ENCODE results near the gene NRG3. TPM values are rescaled to one million over a fixed set of nuclear protein-coding genes. Genes with fewer than 3 reads are reported as not detected.
"Not testable (repeated sequence)": the region's sequence is repeated elsewhere in the genome, so short reads cannot be mapped to it uniquely, and the experiment has no call there.

Gene NRG3
- total and polyA plus RNA-seq, 2 of the 4 experiments (the other 2 are of a cell fraction) = not detected

GRCh38 chr10:82349590-82349989 is 474.6 kb downstream of the NRG3 start:
- H4K91ac ChIP-seq (ENCODE audit: insufficient read depth, low read depth, low read length); H3K14ac ChIP-seq (replicated peaks; ENCODE audit: low read depth, low read length); H3K4ac ChIP-seq (ENCODE audit: low read depth, low read length); in situ Hi-C loops (cut with MboI; ENCODE audit: low sequenced_read_pairs); H2BK5ac ChIP-seq (ENCODE audit: low read depth, low read length, poor library complexity, severe bottlenecking); H3K4me2 ChIP-seq (ENCODE audit: low read depth, low read length); H3K18ac ChIP-seq (ENCODE audit: low read depth, low read length); H3K9me1 ChIP-seq (ENCODE audit: insufficient read depth, low read length); H3K79me1 ChIP-seq (ENCODE audit: low read depth in 1 of 2, low read length in 2 of 2); H2AK5ac ChIP-seq (ENCODE audit: low read depth, low read length); H3K23ac ChIP-seq (ENCODE audit: low read depth, low read length); ATAC-seq (ENCODE audit: low read depth); H3K56ac ChIP-seq (ENCODE audit: extremely low read depth, insufficient read depth, low read length); intact Hi-C loops (cut with micrococcal nuclease); H2AFZ ChIP-seq (replicated peaks; ENCODE audit: low read length, poor library complexity); dilution Hi-C loops (cut with HindIII; ENCODE audit: low sequenced_read_pairs, unreplicated experiment); H4K20me1 ChIP-seq (ENCODE audit: insufficient read depth, low read length); H3K4me1 ChIP-seq (ENCODE audit: control insufficient read depth, insufficient read depth, low read length); H3K9ac ChIP-seq (ENCODE audit: low read depth, low read length); H4K8ac ChIP-seq (ENCODE audit: low read depth in 2 of 2, low read length in 2 of 2); H2BK120ac ChIP-seq (ENCODE audit: low read depth, low read length); H3K27ac ChIP-seq (ENCODE audit: insufficient read depth, low read length); BruUV-seq (replicated peaks); H3K9me3 ChIP-seq (ENCODE audit: control insufficient read depth, insufficient read depth, low read length); H3K27me3 ChIP-seq (ENCODE audit: control insufficient read depth, insufficient read depth, low read length); H3K4me3 ChIP-seq (ENCODE audit: insufficient read depth, low read depth, low read length); H2BK20ac ChIP-seq (ENCODE audit: low read depth, low read length); CTCF ChIA-PET; H2AK9ac ChIP-seq (replicated peaks; ENCODE audit: low read depth, low read length, poor library complexity); POLR2A ChIA-PET (ENCODE audit: unreplicated experiment); H2BK15ac ChIP-seq (ENCODE audit: low read depth, low read length); DNase-seq; H4K5ac ChIP-seq (ENCODE audit: low read depth, low read length); H3K36me3 ChIP-seq (ENCODE audit: control insufficient read depth, insufficient read depth, low read length): not testable (repeated sequence)
- WGBS, 2 experiments (ENCODE audit: extremely low coverage in 2 of 2, insufficient read length in 1 of 2) = 83% methylated on average over 6 of the region's 26 CpGs; no CpG with 5 or more reads in 1 of the 2 experiments

All from IMR-90 (cell line).